AG10803 (cell line): ENCODE data around the gene MAN2A1.

Experiments used
- DNase-seq: peaks from one replicate; pipeline ENCODE4 v3.0.0; 2010; ENCODE audit warnings: low read depth
- H3K4me3 ChIP-seq: 2 replicates; pipeline ENCODE4 v1.5.1; 2011; ENCODE audit warnings: mild to moderate bottlenecking, low read length, control low read depth
- CTCF ChIP-seq: conservative IDR thresholded peaks from 2 replicates; pipeline ENCODE4 v1.5.1; 2011; ENCODE audit warnings: mild to moderate bottlenecking, low read length, control low read depth, inconsistent platforms

The MAN2A1 gene

GRCh38 chr5:109868737-109869136 is 179.0 kb downstream of the MAN2A1 start:
- H3K4me3 ChIP-seq: no peak overlapping the region
- no peak for TF ChIP-seq CTCF
- DNase-seq: peak; percentile 34

- no peak overlapping the region for H3K4me3 ChIP-seq
- no peak for DNase-seq
- TF ChIP-seq CTCF: no peak
Observed at GRCh38 chr5:109873687-109874086, 184.0 kb downstream of the MAN2A1 start.

- DNase-seq: no peak
- no peak for TF ChIP-seq CTCF
- no peak overlapping the region for H3K4me3 ChIP-seq
Observed at GRCh38 chr5:109874108-109874507, 184.4 kb downstream of the MAN2A1 start.

GRCh38 chr5:109876030-109876725 is 186.5 kb downstream of the MAN2A1 start:
- no peak for DNase-seq
- no peak overlapping the region for H3K4me3 ChIP-seq
- no peak for TF ChIP-seq CTCF

- no peak overlapping the region for H3K4me3 ChIP-seq
- peak; percentile 59 for DNase-seq
- TF ChIP-seq CTCF: no peak
Observed at GRCh38 chr5:109876941-109877669, 187.4 kb downstream of the MAN2A1 start.

- TF ChIP-seq CTCF: no peak
- DNase-seq: no peak
Observed at GRCh38 chr5:109877670-109878045, 187.9 kb downstream of the MAN2A1 start.

GRCh38 chr5:109878887-109879286 is 189.2 kb downstream of the MAN2A1 start:
- DNase-seq: no peak
- no peak for TF ChIP-seq CTCF
- H3K4me3 ChIP-seq: no peak overlapping the region

More at GRCh38 chr5:109877670-109878045, 187.9 kb downstream of the MAN2A1 start:
- no peak overlapping the region for H3K4me3 ChIP-seq
